8988T (cell line): Measurements from ENCODE around the gene CHSY3.

Experiments used
- DNase-seq: peaks from one replicate; pipeline ENCODE4 v3.0.0; 2011

CHSY3 gene

DNA sequence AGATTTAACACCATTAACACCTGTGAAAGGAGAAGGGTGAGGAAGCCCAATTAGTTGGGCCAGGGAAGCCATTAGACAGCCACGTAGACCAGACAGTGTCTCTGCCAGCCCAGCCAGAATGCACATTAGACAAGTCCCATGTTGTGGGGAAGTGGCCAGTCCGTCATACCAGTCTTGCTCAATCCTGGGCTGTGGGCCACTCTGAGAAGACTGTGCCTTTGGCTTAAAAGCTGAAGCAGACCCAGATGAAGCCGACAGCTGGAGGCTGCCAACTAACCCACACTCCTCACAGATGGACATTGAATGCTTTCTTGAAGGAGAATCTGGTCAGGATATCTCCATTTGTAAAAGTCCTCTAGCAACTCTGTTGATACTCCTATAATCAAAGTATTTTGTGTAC, 128.5 kb downstream of the CHSY3 start:
- no peak for DNase-seq

DNA sequence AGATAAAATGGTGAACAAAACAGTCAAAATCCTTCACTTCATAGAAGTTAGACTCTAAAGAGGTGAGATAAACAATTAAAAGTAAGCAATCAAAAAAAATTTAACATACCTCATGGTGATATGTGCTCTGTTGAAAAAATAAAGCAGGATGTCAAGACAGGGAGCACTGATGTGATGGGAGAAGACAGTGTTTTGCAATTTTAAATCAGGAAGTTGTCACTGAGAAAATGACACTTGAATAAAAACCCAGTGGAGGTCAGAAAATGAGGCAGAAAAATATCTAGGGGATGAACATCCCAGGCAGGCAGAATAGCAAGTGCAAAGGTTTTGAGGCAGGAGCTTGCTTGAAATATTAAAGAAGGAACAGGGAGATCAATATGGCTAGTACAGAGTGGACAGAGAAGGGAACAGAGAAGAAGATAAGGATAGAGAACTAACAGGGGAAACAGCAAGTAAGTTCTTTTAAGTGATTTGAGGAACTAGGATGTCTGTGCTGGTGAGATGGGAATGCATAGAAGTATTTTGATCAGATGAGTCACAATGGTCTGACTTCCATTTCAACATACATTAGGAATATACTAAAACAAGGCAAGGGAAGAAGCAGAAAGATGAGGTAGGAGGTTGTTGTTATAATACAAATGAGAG, 130.4 kb downstream of the CHSY3 start:
- DNase-seq: no peak

DNA sequence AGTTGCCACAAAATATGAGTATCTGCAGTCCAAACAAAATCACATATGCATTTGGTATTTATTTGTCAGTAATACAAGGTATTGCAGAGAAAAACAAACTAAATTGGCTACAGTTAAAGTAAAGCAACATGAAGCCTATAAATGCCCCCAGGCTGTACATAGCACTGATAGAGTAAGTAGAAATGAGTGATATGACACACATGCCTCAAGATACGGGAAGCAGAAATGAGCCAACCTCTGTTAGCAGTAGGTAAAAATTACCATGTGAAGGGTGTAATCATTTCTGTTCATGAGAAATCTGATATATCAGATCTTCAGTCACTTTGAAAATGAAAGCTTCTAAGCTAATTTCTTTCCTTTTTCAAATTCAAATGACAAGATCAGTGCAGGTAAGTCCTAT, 131.1 kb downstream of the CHSY3 start:
- DNase-seq: no peak

DNA sequence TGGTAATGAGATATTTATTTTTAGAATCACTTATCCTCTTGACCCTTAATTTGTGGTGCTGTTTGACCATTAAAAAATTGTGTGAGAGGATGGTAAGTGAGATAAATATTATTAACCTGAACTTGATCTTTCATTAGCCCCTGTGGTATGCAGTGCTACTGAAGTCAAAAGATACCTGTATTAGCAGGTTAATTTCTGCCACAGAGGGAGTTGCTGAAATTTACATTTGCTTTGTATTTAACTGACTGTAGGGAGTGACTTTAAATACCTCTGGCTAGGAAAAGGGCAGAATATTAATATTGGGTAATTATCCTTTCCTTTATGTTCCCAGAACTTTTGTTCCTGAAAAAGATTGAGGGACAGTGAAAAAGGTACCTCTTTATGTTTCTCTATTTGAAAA, 133.6 kb downstream of the CHSY3 start:
- no peak for DNase-seq

DNA sequence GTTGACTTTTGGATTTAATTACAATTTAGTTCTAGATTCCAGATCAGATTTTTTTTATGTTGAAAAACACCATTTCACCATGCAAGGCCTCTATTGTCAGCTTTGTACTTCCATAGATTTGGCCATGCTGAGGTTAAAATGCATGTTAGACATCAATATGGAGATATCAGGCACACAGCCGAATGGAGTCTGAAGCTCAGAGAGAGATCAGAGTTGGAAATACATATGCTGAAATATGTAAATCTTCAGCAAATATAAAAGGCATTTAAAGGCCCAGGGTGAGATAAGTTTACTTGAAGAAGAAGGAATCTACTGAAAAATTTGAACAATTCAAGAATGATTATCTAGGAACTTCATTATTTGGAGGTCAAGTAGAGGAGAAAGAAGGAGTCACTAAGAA, 139.6 kb downstream of the CHSY3 start:
- no peak for DNase-seq

DNA sequence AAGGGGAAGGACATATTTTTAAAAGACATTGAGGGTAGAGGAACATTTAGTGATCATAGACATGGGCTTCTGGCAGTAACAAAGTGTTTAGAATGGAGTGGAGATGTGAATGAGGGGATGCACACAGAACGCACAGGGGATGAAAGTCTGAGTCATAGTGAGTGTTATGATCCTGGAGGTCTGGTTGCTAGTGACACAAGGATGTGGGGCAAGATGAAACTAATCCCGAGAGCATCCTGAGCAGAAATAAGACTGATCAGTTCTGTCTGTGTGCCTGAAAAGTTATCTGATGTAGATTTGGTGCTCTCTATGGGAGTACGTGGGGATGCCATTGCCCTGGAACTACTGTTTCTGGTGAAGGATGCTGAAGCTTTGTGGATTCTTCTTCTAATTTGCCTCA, 141.1 kb downstream of the CHSY3 start:
- no peak for DNase-seq

DNA sequence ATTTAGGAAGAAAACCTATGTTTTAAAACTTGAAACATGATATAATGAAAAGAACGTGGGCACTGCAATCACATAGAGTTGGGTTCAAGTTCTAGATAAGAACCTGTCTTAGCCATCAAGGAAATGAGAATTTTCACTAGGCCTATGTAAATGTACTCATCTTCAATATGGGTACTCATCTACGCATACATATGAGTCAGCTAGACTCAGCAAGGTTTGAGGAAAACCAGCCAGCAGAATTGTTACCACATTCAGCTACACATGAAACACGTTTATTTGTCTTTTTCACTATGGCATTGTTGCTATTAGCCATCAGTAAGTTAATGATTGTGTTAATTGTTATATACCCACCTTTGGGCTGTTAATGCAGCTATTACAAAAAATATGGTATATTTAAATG, 146.3 kb downstream of the CHSY3 start:
- no peak for DNase-seq

DNA sequence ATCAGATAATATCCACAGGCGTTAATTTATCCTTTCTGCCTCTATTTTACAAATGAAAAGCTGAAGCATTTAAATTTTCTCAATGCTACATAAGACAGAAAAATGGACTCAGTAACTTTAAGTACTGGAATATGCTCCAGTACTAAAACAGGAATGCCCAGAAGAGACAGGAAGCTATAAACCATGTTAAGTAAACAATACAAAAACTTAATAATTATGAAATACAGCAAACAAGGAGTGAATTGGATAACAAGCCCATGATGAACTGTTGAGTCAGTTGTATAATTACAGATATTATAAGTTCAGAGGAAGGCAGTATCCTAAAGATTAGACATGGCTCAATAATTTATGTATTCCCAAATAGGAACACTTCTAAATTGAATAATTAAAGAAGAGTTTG, 148.5 kb downstream of the CHSY3 start:
- no peak for DNase-seq

DNA sequence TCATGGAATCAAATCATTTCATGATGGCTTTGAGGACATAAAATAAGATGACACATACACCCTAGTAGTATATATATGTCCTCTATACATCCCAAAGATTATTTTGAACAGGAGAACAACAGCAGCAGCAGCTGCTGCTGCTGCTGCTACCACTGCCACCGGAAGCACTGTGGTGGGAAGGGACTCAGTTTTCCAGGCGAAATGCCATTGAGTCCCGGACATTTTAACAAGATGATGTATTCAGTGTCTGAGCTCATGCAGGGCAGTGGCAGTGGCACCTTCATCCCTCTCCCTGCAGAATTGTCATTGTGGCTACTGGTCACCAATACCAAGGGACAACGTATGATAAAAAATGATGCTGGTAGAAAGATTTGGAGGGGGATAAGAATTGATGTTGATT, 151.3 kb downstream of the CHSY3 start:
- no peak for DNase-seq

DNA sequence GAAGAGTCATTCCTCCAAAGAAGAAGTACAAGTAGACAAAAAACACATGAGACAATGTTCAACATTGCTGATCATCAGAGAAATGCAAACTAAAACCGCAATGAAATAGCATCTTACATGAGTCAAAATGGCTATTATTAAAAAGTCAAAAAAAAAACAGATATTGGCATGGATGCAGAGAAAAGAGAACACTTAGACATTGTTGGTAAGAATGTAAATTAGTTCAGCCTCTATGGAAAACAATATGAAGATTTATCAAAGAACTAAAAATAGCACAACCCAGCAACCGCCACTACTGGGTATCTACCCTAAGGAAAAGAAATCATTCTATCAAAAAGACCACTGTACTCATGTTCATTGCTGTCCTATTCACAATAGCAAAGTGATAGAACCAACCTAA, 157.5 kb downstream of the CHSY3 start:
- DNase-seq: no peak

DNA sequence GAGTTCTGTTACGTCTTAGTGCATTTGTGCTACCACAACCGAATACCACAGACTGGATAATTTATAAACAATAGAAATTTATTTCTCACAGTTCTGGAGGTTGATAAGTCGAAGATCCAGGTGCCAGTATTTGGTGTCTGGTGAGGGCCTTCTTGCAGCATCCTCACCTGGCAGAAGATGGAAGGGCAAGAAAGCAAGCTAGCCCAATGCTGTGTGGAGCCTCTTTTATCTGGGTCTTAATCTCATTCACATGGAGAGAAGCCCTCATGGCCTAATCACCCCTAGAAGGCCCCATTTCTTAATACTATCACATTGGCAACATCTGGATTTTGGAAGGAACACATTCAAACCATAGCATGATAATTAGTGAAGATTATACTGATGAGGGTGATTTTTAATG, 159.3 kb downstream of the CHSY3 start:
- DNase-seq: no peak

DNA sequence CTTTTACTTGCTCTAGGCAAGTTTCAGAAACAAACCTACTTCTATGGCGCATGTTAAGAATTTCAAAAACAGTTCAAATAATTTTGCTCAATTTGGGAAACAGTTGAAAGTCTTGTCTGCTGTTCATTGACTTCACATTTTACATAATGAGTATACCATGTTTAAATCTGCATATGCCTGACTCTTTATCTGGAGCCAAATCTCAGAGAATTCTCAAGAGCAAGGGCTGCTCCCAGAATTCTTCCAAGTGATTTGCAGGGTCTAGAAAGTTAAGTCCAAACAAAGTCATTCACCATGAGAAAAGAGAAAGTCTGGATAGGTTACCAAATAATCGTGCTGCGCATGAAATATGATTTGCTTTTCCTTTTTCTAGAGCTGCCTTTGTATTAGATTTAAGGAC, 160.2 kb downstream of the CHSY3 start:
- no peak for DNase-seq

DNA sequence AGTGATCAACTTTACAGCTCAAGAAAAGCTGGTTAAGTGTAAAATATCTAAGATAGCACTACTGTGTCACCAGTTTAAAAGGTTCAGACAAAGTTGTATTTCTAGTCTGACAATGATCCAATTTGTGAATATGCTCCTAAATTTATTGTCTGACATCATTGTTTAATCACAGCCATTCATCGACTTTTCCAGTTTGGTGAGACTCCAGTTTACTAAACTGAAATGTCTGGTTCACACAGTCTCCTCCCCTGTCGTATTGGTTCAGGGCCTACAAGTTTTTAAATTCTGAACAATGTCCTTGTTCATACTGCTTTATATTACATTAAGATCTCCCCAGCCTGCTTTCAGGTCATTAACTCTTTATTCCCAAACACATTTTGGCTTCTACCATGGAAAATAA, 161.4 kb downstream of the CHSY3 start:
- DNase-seq: no peak

DNA sequence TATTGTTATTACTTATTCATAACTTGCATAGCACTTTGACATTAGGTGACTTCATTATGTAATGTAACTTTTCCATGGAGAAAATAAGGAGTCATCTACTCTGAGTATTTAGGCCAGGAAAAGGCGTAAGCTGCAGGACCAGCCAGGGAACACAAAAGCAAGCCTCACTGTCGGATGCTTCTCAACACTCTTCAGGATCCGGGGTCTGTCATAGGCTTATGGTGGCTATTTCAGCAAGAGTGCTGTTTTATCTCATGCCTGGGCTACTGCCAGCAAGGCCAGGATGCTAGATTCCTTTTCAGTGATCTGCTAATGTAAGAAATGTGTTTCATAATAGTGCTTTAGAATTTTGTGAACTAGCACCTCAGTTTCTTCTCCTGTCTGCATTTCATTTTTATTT, 162.4 kb downstream of the CHSY3 start:
- DNase-seq: no peak

DNA sequence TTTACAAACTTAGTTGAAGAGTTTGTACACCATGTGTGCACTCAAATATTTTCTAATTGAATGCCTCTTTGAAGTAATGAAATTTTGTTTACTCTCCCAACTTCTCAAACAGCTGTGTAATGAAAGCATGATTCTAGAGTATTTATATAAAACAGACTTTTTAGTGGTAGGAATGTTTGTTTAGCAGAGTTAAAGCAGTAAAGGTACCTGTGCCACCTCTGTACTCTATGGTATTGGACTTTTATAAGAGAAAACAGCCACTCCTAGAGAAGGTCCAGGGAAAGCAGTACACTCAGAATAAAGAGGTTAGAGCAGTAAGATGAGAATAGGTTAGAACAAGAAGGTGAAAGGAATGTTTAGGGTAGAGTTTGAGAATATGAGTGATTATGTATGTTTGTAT, 163.1 kb downstream of the CHSY3 start:
- DNase-seq: no peak

DNA sequence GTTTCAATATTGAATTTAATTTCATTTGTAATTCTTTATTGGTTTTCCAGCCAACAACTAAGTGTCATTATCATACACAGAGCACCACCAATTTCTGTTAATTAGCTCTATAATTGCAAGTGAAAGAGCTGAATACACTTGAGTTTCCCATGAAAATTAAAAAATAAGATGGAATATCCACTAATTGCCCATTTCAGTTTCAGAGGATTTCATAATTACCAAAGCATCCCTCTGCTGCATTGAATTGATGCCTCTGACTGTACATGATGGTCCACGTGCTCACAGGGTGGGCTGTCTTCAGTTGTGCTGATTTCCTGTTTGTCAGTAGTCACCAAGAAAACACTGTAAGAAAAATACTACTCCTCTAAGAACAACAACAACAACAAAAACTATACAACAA, 163.8 kb downstream of the CHSY3 start:
- no peak for DNase-seq

DNA sequence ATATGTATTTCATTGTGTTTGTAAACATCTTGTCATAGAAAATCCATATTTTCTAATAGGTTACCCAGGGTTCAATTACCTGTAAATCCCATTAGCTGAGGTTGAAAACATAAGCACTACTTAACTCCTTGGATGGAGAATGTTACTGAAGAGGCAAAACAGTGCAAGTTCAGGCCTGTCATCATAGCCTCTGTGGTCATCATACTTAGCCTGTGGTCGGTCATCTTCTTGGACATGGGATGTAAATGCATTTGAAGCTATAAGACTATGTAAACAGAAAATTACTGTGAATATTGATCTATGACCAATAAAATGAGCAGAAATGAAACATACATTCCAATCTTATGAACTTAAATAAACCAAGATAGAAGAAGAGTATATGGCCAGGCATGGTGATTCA, 164.7 kb downstream of the CHSY3 start:
- DNase-seq: no peak

DNA sequence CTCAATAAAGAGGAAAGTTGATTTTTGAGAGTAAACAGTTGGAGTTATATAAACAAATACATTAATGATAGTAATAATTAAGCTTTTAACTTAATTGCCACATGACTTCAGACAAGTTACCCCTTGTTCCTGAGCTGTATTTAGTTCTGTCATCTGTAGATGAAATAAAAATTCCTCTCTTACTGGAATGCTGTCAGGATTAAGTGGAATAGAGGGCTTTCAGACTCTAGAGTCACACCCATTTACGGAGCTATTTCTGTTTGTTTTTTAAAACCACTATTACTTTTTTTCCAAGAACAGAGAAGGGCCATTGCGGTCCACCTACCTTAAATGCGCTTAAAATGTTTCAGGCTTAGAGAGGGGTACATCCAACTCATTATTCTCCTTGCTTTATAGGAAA, 170.6 kb downstream of the CHSY3 start:
- DNase-seq: no peak

DNA sequence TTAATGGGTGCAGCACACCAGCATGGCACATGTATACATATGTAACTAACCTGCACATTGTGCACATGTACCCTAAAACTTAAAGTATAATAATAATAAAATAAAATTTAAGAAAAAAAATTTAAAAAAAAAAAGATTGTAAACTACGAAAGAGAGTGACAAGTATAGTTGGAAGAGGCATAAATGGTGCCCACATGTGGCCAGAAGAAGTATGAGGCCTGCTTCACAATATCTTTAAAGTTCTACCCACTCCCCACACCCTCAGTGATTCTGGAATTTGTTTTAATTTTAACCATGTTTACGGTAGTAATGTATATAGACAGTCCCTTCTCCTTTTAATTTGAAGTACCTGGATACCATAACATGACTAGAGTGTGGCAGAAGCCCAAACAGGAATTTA, 172.7 kb downstream of the CHSY3 start:
- DNase-seq: no peak

DNA sequence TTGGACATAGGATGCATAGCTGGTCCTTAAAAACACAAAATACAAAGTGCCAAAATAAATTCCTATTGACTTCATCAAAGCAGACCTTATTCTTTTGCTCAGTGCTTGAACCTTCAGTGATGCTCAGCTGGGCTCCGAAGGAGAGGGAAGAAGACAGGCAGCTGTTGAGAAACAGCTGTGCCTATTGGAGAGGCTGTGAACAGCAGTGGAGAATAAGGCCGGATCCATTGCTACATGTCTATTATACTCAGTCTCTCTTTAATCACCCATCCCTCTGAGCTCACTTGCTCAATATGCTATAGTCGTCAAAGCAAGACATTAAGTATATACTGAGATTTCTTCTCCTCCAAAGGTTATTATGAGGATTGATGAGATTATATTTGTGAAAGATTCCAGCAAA, 174.4 kb downstream of the CHSY3 start:
- DNase-seq: no peak

DNA sequence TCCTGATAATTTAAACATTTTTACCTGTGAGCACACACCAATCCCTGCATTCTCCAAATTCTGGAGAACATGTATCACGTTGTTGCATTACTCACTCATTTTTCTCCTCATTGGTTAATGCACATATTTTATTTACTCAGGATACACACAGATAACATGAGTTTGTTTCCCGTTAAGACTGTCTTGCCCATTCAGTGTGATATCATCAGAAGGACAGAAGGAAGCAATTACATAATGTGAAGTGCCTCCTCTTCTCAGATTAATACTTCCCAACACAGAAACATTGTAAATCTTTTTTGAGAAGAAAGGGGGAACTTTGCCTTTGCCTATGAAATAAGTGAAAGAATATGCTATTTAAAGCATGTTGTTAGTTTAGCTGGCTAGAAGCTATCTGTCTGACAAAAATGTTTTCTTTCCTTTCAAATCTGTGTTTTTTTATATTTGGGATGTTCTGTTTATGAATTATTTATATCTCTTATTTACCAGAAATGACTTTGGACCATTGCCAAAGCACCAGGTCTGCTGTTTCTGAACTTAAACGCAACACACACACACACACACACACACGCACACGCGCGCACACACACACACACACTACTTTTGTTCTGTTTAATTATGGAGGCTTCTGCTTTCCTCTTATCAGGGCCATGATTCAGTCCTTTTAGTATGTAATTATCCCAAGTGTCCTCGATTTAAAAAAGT, 186.5 kb downstream of the CHSY3 start:
- DNase-seq: no peak

DNA sequence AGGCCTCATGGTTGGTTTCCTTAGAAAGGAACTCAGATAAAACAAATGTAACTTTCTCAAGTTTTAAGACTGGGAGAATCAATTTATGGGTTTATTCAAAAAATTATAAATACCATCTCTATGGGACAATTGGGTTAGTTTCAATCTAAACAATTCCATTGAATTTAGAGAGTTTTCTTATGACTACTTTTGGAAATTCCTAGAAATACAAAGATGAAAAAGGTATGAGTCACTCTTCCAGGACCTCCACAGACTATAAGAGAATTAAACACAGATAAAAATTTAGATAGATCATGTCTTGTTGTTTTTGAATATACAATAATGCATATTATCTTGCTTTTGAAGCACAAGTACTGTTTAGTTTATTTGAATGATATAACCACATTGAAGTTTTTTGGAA, 188.7 kb downstream of the CHSY3 start:
- no peak for DNase-seq

DNA sequence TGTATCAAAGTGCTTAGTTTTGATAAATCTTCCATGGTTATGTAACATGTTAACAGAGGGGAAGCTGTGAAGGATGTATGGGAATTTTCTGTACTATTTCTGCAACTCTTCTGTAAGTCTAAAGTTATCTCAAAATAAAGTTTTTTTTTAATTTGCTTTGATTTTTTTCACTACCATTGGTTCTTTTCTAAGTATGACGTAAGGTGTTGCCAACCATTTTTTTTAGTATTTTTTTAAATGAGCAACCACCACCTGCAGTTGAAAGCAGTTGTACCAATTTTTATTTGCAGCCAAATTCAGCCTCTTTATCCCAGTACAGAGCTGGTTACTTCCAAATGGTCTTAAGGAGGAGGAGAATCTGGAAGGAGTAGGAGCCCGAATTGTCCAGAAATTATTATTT, 192.2 kb downstream of the CHSY3 start:
- DNase-seq: no peak

DNA sequence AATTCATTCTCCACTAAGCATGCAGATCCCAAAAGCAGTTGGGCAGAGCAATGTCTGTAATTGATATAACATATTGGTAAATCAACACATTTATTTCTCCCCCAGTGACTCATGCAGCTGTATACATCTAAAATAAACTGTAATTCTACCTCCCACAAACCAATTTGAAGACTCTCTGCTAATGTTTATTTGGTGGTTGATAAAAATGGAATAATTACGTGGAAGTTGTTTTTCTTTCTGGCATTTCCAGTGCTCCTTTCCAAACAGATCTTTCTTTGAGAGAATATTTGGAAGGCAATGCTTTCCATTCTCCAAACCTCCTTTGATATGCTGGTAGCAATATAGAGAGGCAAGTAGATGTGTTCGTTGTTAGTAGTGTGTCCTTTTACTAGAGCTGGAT, 194.7 kb downstream of the CHSY3 start:
- DNase-seq: no peak

DNA sequence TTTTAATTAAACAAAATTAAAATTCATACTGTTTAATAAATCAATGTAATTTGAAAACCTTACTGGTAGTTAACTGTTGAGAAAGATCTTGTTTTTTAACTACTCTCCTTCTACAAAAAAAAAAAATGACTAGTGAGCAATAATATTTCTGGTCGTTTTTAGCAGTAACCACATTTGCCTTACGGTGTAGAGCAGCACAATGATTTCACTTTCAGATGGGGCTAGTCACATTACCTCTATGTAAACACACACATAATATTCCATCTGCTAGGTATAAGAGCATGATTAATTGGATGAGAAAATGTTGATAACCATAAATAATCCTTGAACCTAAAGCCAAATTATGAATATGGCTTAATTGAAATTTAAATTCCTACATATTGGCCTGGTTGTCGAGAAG, 198.1 kb downstream of the CHSY3 start:
- DNase-seq: no peak
